IMR-90 (cell line): Measurements from ENCODE around the gene PCED1B. TPM values are rescaled to one million over a fixed set of nuclear protein-coding genes. Genes with fewer than 3 reads are reported as not detected.

Source experiments
- ATAC-seq: fragments of 200-7000 bp; cut with Tn5 transposase; 2 replicates; pipeline ENCODE4 v1.9.1; 2020; ENCODE audit warnings: low read depth, mild to moderate bottlenecking, moderate library complexity
- BruUV-seq: library from RNA; stranded (reverse); fragments of 400-500 nt; replicated peaks from 2 replicates; lab custom pipeline; 2021; lab: Mats Ljungman, UMichigan
- CTCF ChIA-PET: fragments of 300-600 bp; formaldehyde crosslinking; extraction: SDS; loops from one replicate; lab custom pipeline; 2021; ENCODE audit warnings: antibody characterized with exemption; lab: Yijun Ruan, JAX
- POLR2A ChIA-PET: fragments of 300-600 bp; sonication (Branson Sonifier 250); formaldehyde crosslinking; loops from one replicate; lab custom pipeline; 2022; ENCODE audit warnings: antibody characterized with exemption; ENCODE audit not compliant: unreplicated experiment; lab: Charles Lee
- DNase-seq: peaks from one replicate; pipeline ENCODE4 v3.0.0; 2013
- H2AFZ ChIP-seq: replicated peaks from 2 replicates; pipeline ENCODE3; 2013; ENCODE audit warnings: low read length, mild to moderate bottlenecking; ENCODE audit not compliant: poor library complexity
- H2AK5ac ChIP-seq: 2 replicates; pipeline ENCODE4 v1.6.1; 2013; ENCODE audit warnings: low read depth, low read length, inconsistent platforms
- H2AK9ac ChIP-seq: replicated peaks from 2 replicates; pipeline ENCODE3; 2013; ENCODE audit warnings: mild to moderate bottlenecking, low read depth, low read length, moderate library complexity; ENCODE audit not compliant: poor library complexity
- H2BK120ac ChIP-seq: 2 replicates; pipeline ENCODE4 v1.6.1; 2013; ENCODE audit warnings: low read depth, low read length, inconsistent platforms
- H2BK15ac ChIP-seq: 3 replicates; pipeline ENCODE4 v1.6.1; 2013; ENCODE audit warnings: low read depth, low read length, inconsistent platforms
- H2BK20ac ChIP-seq: 2 replicates; pipeline ENCODE4 v1.6.1; 2013; ENCODE audit warnings: low read depth, mild to moderate bottlenecking, inconsistent platforms, low read length, moderate library complexity
- H2BK5ac ChIP-seq: 2 replicates; pipeline ENCODE4 v1.6.1; 2013; ENCODE audit warnings: mild to moderate bottlenecking, low read depth, low read length, inconsistent platforms; ENCODE audit not compliant: poor library complexity, severe bottlenecking
- H3K14ac ChIP-seq: replicated peaks from 2 replicates; pipeline ENCODE4 v1.6.1; 2013; ENCODE audit warnings: low read depth, low read length, inconsistent platforms
- H3K18ac ChIP-seq: 2 replicates; pipeline ENCODE4 v1.6.1; 2013; ENCODE audit warnings: low read depth, low read length, control low read depth
- H3K23ac ChIP-seq: 2 replicates; pipeline ENCODE4 v1.6.1; 2013; ENCODE audit warnings: low read depth, low read length, inconsistent platforms
- H3K27ac ChIP-seq: 2 replicates; pipeline ENCODE4 v1.5.1; 2013; ENCODE audit warnings: mild to moderate bottlenecking, control low read depth, low read length; ENCODE audit not compliant: insufficient read depth
- H3K27me3 ChIP-seq: 2 replicates; pipeline ENCODE4 v1.6.1; 2013; ENCODE audit warnings: low read length; ENCODE audit not compliant: control insufficient read depth, insufficient read depth
- H3K36me3 ChIP-seq: 2 replicates; pipeline ENCODE4 v1.6.1; 2013; ENCODE audit warnings: low read length, mixed read lengths; ENCODE audit not compliant: control insufficient read depth, insufficient read depth
- H3K4ac ChIP-seq: 2 replicates; pipeline ENCODE4 v1.6.1; 2013; ENCODE audit warnings: low read depth, low read length, inconsistent platforms
- H3K4me1 ChIP-seq: 2 replicates; pipeline ENCODE4 v1.6.1; 2013; ENCODE audit warnings: low read length, mixed read lengths; ENCODE audit not compliant: control insufficient read depth, insufficient read depth
- H3K4me2 ChIP-seq: 2 replicates; pipeline ENCODE4 v1.6.1; 2013; ENCODE audit warnings: low read depth, mild to moderate bottlenecking, control low read depth, low read length, moderate library complexity
- H3K4me3 ChIP-seq: 2 replicates; pipeline ENCODE4 v1.5.1; 2013; ENCODE audit warnings: low read depth, mild to moderate bottlenecking, control low read depth, low read length, moderate library complexity; ENCODE audit not compliant: insufficient read depth
- H3K56ac ChIP-seq: 2 replicates; pipeline ENCODE4 v1.6.1; 2013; ENCODE audit warnings: low read length, inconsistent platforms; ENCODE audit not compliant: insufficient read depth; ENCODE audit errors: extremely low read depth
- H3K79me1 ChIP-seq, 2 experiments: 2 replicates each; pipeline ENCODE4 v1.6.1; 2013; ENCODE audit warnings: low read length in 2 of 2, inconsistent platforms in 1 of 2, low read depth in 1 of 2
- H3K9ac ChIP-seq: 2 replicates; pipeline ENCODE4 v1.6.1; 2013; ENCODE audit warnings: low read depth, low read length, control low read depth
- H3K9me1 ChIP-seq: 2 replicates; pipeline ENCODE4 v1.6.1; 2013; ENCODE audit warnings: low read length, inconsistent platforms; ENCODE audit not compliant: insufficient read depth
- H3K9me3 ChIP-seq: 2 replicates; pipeline ENCODE4 v1.6.1; 2013; ENCODE audit warnings: low read length; ENCODE audit not compliant: control insufficient read depth, insufficient read depth
- H4K20me1 ChIP-seq: 2 replicates; pipeline ENCODE4 v1.6.1; 2013; ENCODE audit warnings: low read length, inconsistent platforms; ENCODE audit not compliant: insufficient read depth
- H4K5ac ChIP-seq: 2 replicates; pipeline ENCODE4 v1.6.1; 2013; ENCODE audit warnings: mild to moderate bottlenecking, low read depth, low read length, control low read depth
- H4K8ac ChIP-seq, 2 experiments: 2 replicates each; pipeline ENCODE4 v1.6.1; 2013; ENCODE audit warnings: low read depth in 2 of 2, low read length in 2 of 2, control low read depth in 1 of 2, inconsistent platforms in 1 of 2
- H4K91ac ChIP-seq: 2 replicates; pipeline ENCODE4 v1.6.1; 2013; ENCODE audit warnings: low read depth, low read length, inconsistent platforms; ENCODE audit not compliant: insufficient read depth
- BHLHE40 ChIP-seq: fragments of 150-350 bp; IDR thresholded peaks from 2 replicates; pipeline ENCODE4 v1.6.1; 2016; ENCODE audit warnings: mild to moderate bottlenecking, low read depth, low read length
- MAFK ChIP-seq: IDR thresholded peaks from 2 replicates; pipeline ENCODE4 v1.6.1; 2012; ENCODE audit warnings: low read depth, low read length, improper control_type of control experiment
- NFE2L2 ChIP-seq: fragments of 150-350 bp; IDR thresholded peaks from 2 replicates; pipeline ENCODE4 v1.6.1; 2016; ENCODE audit warnings: low read depth, mild to moderate bottlenecking, low read length
- SMC3 ChIP-seq: fragments of 150-350 bp; IDR thresholded peaks from 2 replicates; pipeline ENCODE4 v1.6.1; 2016; ENCODE audit warnings: low read depth, mild to moderate bottlenecking, antibody characterized with exemption, low read length, moderate library complexity
- WGBS, 2 experiments: methylation state at CpG; one replicate each; pipeline versions ENCODE4 v1.1.5 to v1.1.7; 2013; ENCODE audit warnings: missing lambda C conversion rate in 2 of 2; ENCODE audit not compliant: insufficient read length in 1 of 2; ENCODE audit errors: extremely low coverage in 2 of 2; 5-methylcytosine and 5-hydroxymethylcytosine counted together
- dilution Hi-C: fragments of 300-500 bp; cut with HindIII; formaldehyde crosslinking; loops from one replicate; pipeline ENCODE4 v1.14.3; 2018; ENCODE audit warnings: low sequenced_read_pairs; ENCODE audit not compliant: unreplicated experiment
- in situ Hi-C: fragments of 300-500 bp; cut with MboI; formaldehyde crosslinking; loops from 3 replicates; pipeline ENCODE4 v1.14.3; 2019; ENCODE audit warnings: low sequenced_read_pairs, inconsistent platforms, mixed read lengths
- intact Hi-C: fragments of 100-400 bp; cut with micrococcal nuclease; formaldehyde crosslinking; loops from 2 replicates; pipeline ENCODE4 v1.10.0; 2022
- polyA plus RNA-seq, 3 experiments: library from polyadenylated mRNA; depleted of rRNA; stranded (reverse); fragments of >200 nt; gene quantifications; 2 replicates each; pipeline ENCODE4 v1.2.3, GENCODE V29; 2012; ENCODE audit warnings: low replicate concordance in 1 of 3
- total RNA-seq: library from RNA; depleted of rRNA; stranded (reverse); fragments of >200 nt; gene quantifications from 2 replicates; pipeline ENCODE4 v1.2.3, GENCODE V29; 2012
- TF ChIP-seq, protein P1 (sequence below): fragments of 150-350 bp; IDR thresholded peaks from 2 replicates; pipeline ENCODE4 v1.6.1; 2016; ENCODE audit warnings: low read depth, mild to moderate bottlenecking, low read length, moderate library complexity, borderline replicate concordance
- TF ChIP-seq, protein P2 (sequence below): conservative IDR thresholded peaks from 2 replicates; pipeline ENCODE4 v1.5.1; 2012; ENCODE audit warnings: mild to moderate bottlenecking, low read depth, low read length, improper control_type of control experiment

Gene PCED1B
- total and polyA plus RNA-seq, 2 of the 4 experiments (the other 2 are of a cell fraction): 0.36 to 2.6 TPM

DNA sequence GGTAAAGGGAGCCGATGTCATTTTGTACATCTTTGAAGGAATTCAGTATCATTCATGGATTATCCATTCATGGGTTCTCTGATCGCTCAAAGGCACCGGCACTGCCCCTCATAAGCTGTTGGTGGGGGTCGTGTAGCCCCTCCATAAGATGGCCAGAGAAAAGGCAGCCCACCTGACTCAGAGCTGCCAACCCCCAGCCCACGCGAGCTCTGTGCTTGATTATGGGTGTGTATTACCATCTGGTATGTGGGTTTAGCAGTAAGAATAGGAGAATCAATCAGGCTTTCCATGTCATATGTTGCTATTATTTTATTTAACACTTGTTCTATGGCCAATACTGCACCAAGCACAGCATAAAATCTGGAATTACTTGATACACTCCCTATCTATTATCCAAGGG, 32.4 kb downstream of the PCED1B start:
- no peak overlapping the region for H3K4ac ChIP-seq
- no peak overlapping the region for H2BK20ac ChIP-seq
- H3K9me3 ChIP-seq: no peaks in the 10 kb centered on the region
- no peaks in the 10 kb centered on the region for H3K27me3 ChIP-seq
- in situ Hi-C loops: no loop called here
- WGBS, 2 experiments: no CpG with 5 or more reads among the region's 6 CpGs
- no peak overlapping the region for H3K14ac ChIP-seq
- no peak overlapping the region for H2BK120ac ChIP-seq
- no peak overlapping the region for H2BK15ac ChIP-seq
- H3K56ac ChIP-seq: no peak overlapping the region
- TF ChIP-seq NFE2L2 (no peak), MAFK (no peak), SMC3 (no peak), BHLHE40 (no peak)
- TF ChIP-seq, protein P1, sequence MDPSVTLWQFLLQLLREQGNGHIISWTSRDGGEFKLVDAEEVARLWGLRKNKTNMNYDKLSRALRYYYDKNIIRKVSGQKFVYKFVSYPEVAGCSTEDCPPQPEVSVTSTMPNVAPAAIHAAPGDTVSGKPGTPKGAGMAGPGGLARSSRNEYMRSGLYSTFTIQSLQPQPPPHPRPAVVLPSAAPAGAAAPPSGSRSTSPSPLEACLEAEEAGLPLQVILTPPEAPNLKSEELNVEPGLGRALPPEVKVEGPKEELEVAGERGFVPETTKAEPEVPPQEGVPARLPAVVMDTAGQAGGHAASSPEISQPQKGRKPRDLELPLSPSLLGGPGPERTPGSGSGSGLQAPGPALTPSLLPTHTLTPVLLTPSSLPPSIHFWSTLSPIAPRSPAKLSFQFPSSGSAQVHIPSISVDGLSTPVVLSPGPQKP: no peak
- TF ChIP-seq, protein P2, sequence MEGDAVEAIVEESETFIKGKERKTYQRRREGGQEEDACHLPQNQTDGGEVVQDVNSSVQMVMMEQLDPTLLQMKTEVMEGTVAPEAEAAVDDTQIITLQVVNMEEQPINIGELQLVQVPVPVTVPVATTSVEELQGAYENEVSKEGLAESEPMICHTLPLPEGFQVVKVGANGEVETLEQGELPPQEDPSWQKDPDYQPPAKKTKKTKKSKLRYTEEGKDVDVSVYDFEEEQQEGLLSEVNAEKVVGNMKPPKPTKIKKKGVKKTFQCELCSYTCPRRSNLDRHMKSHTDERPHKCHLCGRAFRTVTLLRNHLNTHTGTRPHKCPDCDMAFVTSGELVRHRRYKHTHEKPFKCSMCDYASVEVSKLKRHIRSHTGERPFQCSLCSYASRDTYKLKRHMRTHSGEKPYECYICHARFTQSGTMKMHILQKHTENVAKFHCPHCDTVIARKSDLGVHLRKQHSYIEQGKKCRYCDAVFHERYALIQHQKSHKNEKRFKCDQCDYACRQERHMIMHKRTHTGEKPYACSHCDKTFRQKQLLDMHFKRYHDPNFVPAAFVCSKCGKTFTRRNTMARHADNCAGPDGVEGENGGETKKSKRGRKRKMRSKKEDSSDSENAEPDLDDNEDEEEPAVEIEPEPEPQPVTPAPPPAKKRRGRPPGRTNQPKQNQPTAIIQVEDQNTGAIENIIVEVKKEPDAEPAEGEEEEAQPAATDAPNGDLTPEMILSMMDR: no peak
- H3K79me1 ChIP-seq: peaks cover 0 to under 1% of the 10 kb centered on the region in 2 experiments; a peak in 1 of 4 replicates
- H4K5ac ChIP-seq: no peak overlapping the region
- BruUV-seq: no TSS peak
- dilution Hi-C loops: no loop called here
- no peak overlapping the region for H2BK5ac ChIP-seq
- no peaks in the 10 kb centered on the region for H4K20me1 ChIP-seq
- ChIA-PET CTCF (no interaction called here), POLR2A (no interaction called here)
- H4K8ac ChIP-seq: no peak overlapping the region
- H4K91ac ChIP-seq: no peak overlapping the region
- H3K23ac ChIP-seq: no peak overlapping the region
- ATAC-seq: no peak
- no peaks in the 10 kb centered on the region; the same call in 1 of the 2 replicates for H3K4me1 ChIP-seq
- H3K4me2 ChIP-seq: no peak overlapping the region
- H2AFZ ChIP-seq: no peak overlapping the region
- H3K4me3 ChIP-seq: no peak overlapping the region
- H3K27ac ChIP-seq: no peak overlapping the region
- no peak overlapping the region for H3K9ac ChIP-seq
- no peaks in the 10 kb centered on the region; the same call in 1 of the 2 replicates for H3K9me1 ChIP-seq
- H2AK5ac ChIP-seq: no peak overlapping the region
- intact Hi-C loops: no loop called here
- no peak overlapping the region for H3K18ac ChIP-seq
- no peak overlapping the region for H2AK9ac ChIP-seq
- no peaks in the 10 kb centered on the region for H3K36me3 ChIP-seq
- DNase-seq: no peak
